Measurements from ENCODE around the gene MINDY4. TPM values are rescaled to one million over a fixed set of nuclear protein-coding genes. Genes with fewer than 3 reads are reported as not detected.

MINDY4 gene
- total RNA-seq, 2 experiments from 2014 or later: 1.3 to 1.7 TPM

DNA sequence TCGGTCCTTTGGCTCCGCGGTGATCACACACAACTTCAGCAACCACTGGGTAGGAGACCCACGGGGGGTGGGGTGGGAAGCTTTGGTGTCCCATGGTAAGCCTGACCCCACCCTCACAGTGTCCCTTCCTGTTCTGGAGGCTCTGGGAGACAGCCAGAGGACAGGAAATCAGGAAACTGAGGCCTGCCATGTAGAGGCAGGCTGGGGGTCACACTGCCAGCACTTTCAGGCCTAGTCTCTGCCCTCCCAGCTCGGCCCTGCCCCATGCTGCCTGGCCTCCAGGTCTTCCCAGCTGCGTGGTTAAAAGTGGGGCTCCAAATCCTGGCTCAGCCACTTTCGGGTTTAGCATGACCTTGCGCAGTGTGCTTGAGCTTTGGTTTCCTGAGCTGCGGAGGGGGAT is 151.4 kb downstream of the MINDY4 start:
- TF ChIP-seq, protein P1, sequence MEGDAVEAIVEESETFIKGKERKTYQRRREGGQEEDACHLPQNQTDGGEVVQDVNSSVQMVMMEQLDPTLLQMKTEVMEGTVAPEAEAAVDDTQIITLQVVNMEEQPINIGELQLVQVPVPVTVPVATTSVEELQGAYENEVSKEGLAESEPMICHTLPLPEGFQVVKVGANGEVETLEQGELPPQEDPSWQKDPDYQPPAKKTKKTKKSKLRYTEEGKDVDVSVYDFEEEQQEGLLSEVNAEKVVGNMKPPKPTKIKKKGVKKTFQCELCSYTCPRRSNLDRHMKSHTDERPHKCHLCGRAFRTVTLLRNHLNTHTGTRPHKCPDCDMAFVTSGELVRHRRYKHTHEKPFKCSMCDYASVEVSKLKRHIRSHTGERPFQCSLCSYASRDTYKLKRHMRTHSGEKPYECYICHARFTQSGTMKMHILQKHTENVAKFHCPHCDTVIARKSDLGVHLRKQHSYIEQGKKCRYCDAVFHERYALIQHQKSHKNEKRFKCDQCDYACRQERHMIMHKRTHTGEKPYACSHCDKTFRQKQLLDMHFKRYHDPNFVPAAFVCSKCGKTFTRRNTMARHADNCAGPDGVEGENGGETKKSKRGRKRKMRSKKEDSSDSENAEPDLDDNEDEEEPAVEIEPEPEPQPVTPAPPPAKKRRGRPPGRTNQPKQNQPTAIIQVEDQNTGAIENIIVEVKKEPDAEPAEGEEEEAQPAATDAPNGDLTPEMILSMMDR (IDR thresholded peaks at IDR 0.05): no peak
- ATAC-seq (no peak), DNase-seq (no peak)
- no peak overlapping the region for H3K27ac Mint-ChIP-seq
- CTCF ChIA-PET: interaction anchor here (1.2 kb wide), 1 partner anchor 61 kb away, joined by 7 read pairs; no protein-coding TSS in a partner anchor
- peaks cover 3% of the 10 kb centered on the region for H3K9me3 Mint-ChIP-seq
- no peaks in the 10 kb centered on the region for H3K27me3 Mint-ChIP-seq
- H3K4me1 Mint-ChIP-seq (ENCODE audit: low read depth): no peaks in the 10 kb centered on the region
- no peak overlapping the region for H3K4me3 Mint-ChIP-seq
- H3K36me3 Mint-ChIP-seq (ENCODE audit: low read depth): no peaks in the 10 kb centered on the region
- intact Hi-C loops (cut with micrococcal nuclease): no loop called here
- POLR2A ChIA-PET: no interaction called here

DNA sequence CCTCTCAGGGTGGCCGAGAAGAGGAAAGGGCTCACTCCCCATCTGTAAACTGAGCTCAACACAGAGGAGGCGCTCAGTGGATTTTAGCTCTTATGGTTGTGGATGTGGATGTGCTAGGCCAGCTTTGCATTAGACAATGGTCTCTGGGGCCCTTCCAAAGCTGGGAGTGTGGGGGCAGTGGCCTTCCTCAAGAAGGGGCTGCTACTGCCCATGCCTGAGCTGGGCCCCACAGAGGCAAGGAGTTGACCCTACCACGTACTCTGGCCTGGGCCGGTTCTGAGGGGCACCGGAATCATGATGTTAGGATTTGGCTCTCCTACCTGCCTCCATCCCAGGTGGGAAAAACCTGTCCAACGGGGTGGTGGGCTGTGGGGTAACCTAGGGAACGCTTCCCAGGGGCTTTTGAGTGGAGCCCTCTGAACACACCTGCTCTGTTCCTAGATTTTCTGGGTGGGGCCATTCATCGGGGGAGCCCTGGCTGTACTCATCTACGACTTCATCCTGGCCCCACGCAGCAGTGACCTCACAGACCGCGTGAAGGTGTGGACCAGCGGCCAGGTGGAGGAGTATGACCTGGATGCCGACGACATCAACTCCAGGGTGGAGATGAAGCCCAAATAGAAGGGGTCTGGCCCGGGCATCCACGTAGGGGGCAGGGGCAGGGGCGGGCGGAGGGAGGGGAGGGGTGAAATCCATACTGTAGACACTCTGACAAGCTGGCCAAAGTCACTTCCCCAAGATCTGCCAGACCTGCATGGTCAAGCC is 152.0 kb downstream of the MINDY4 start:
- DNase-seq (no peak), ATAC-seq (no peak)
- ChIA-PET CTCF (interaction anchor here (1.2 to 1.3 kb wide), 2 partner anchors 16 to 61 kb away, joined by 5 to 7 read pairs; no protein-coding TSS in a partner anchor), POLR2A (no interaction called here)
- intact Hi-C loops (cut with micrococcal nuclease): no loop called here
- no peaks in the 10 kb centered on the region for H3K4me1 Mint-ChIP-seq (ENCODE audit: low read depth)
- peaks cover 3% of the 10 kb centered on the region for H3K9me3 Mint-ChIP-seq
- H3K27me3 Mint-ChIP-seq: no peaks in the 10 kb centered on the region
- no peak overlapping the region for H3K27ac Mint-ChIP-seq
- TF ChIP-seq, protein P1 (IDR thresholded peaks at IDR 0.05): no peak
- H3K36me3 Mint-ChIP-seq (ENCODE audit: low read depth): no peaks in the 10 kb centered on the region
- H3K4me3 Mint-ChIP-seq: no peak overlapping the region

DNA sequence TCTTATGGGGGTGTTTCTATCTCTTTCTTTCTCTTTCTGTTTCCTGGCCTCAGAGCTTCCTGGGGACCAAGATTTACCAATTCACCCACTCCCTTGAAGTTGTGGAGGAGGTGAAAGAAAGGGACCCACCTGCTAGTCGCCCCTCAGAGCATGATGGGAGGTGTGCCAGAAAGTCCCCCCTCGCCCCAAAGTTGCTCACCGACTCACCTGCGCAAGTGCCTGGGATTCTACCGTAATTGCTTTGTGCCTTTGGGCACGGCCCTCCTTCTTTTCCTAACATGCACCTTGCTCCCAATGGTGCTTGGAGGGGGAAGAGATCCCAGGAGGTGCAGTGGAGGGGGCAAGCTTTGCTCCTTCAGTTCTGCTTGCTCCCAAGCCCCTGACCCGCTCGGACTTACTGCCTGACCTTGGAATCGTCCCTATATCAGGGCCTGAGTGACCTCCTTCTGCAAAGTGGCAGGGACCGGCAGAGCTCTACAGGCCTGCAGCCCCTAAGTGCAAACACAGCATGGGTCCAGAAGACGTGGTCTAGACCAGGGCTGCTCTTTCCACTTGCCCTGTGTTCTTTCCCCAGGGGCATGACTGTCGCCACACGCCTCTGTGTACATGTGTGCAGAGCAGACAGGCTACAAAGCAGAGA is 152.7 kb downstream of the MINDY4 start:
- CTCF ChIA-PET: interaction anchor here (1.3 kb wide), 1 partner anchor 15 kb away, joined by 5 read pairs; no protein-coding TSS in a partner anchor
- no peak overlapping the region for H3K27ac Mint-ChIP-seq

DNA sequence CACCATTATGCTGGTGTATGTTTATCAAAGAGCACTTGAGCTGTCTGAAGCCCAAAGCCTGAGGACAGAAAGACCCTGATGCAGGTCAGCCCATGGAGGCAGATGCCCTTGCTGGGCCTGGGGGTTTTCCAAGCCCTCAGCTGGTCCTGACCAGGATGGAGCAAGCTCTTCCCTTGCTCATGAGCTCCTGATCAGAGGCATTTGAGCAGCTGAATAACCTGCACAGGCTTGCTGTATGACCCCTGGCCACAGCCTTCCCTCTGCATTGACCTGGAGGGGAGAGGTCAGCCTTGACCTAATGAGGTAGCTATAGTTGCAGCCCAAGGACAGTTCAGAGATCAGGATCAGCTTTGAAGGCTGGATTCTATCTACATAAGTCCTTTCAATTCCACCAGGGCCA is 153.4 kb downstream of the MINDY4 start:
- TF ChIP-seq, protein P1 (IDR thresholded peaks at IDR 0.05): no peak
- Mint-ChIP-seq H3K9me3 (peaks cover 3% of the 10 kb centered on the region), H3K27ac (no peak overlapping the region), H3K27me3 (no peaks in the 10 kb centered on the region), H3K36me3 (ENCODE audit: low read depth) (no peaks in the 10 kb centered on the region), H3K4me3 (no peak overlapping the region), H3K4me1 (ENCODE audit: low read depth) (no peaks in the 10 kb centered on the region)
- intact Hi-C loops (cut with micrococcal nuclease): no loop called here
- CTCF ChIA-PET: interaction anchor here (1.3 kb wide), 1 partner anchor 14 kb away, joined by 5 read pairs; no protein-coding TSS in a partner anchor
- ATAC-seq (no peak), DNase-seq (no peak)
- POLR2A ChIA-PET: no interaction called here

More for the DNA sequence above, 152.7 kb downstream of the MINDY4 start:
- Mint-ChIP-seq H3K4me3 (no peak overlapping the region), H3K9me3 (peaks cover 3% of the 10 kb centered on the region), H3K27me3 (no peaks in the 10 kb centered on the region), H3K4me1 (ENCODE audit: low read depth) (no peaks in the 10 kb centered on the region), H3K36me3 (ENCODE audit: low read depth) (no peaks in the 10 kb centered on the region)
- TF ChIP-seq, protein P1 (IDR thresholded peaks at IDR 0.05): no peak
- ATAC-seq (no peak), DNase-seq (no peak)
- intact Hi-C loops (cut with micrococcal nuclease): no loop called here
- POLR2A ChIA-PET: no interaction called here

DNA sequence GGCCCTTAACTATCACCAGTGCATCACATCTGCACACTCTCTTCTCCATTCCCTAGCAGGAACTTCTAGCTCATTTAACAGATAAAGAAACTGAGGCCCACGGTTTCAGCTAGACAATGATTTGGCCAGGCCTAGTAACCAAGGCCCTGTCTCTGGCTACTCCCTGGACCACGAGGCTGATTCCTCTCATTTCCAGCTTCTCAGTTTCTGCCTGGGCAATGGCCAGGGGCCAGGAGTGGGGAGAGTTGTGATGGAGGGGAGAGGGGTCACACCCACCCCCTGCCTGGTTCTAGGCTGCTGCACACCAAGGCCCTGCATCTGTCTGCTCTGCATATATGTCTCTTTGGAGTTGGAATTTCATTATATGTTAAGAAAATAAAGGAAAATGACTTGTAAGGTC is 153.9 kb downstream of the MINDY4 start:
- POLR2A ChIA-PET: no interaction called here
- Mint-ChIP-seq H3K9me3 (peaks cover 3% of the 10 kb centered on the region), H3K27ac (no peak overlapping the region), H3K36me3 (ENCODE audit: low read depth) (no peaks in the 10 kb centered on the region), H3K4me1 (ENCODE audit: low read depth) (no peaks in the 10 kb centered on the region), H3K27me3 (no peaks in the 10 kb centered on the region), H3K4me3 (no peak overlapping the region)
- TF ChIP-seq, protein P1 (IDR thresholded peaks at IDR 0.05): no peak
- ATAC-seq (no peak), DNase-seq (no peak)
- intact Hi-C loops (cut with micrococcal nuclease): no loop called here
- CTCF ChIA-PET: interaction anchor here (0.8 kb wide), 1 partner anchor 14 kb away, joined by 3 read pairs; no protein-coding TSS in a partner anchor
